Measurements from ENCODE around the gene ELF3. TPM values are rescaled to one million over a fixed set of nuclear protein-coding genes. Genes with fewer than 3 reads are reported as not detected.
A peak's percentile ranks its signal among the peaks of the same experiment; 100 is the strongest.

The ELF3 gene
- total and polyA plus RNA-seq, 12 donors, result 0.06 to 1.4 (median 0.50) TPM; not detected in 3

DNA sequence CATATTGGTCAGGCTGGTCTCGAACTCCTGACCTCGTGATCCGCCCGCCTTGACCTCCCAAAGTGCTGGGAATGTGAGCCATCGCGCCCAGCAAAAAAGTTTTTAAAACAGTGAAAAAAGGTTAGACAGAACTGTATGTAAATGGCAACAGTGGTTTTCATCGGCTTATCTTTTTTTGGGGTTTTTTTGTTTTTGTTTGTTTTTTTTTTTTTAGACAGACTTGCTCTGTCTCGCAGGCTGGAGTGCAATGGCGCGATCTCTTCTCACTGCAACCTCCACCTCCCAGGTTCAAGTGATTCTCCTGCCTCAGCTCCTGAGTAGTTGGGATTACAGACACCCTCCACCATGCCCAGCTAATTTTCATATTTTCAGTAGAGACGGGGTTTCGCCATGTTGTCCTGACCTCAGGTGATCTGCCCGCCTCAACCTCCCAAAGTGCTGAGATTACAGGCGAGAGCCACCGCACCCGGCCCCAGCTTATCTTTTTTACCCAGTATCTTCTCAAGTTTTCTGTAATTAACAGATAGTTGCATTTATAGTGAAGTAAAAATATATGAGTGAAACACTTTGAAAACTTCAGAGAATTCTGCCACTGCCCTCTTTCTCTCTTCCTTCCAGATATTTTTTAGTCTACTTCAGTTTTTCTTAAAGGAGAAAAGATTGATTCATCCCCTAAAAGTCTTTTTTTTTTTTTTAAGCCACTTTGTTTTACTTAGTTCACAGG, 42.0 kb upstream of the ELF3 start:
- TF ChIP-seq, protein P1, sequence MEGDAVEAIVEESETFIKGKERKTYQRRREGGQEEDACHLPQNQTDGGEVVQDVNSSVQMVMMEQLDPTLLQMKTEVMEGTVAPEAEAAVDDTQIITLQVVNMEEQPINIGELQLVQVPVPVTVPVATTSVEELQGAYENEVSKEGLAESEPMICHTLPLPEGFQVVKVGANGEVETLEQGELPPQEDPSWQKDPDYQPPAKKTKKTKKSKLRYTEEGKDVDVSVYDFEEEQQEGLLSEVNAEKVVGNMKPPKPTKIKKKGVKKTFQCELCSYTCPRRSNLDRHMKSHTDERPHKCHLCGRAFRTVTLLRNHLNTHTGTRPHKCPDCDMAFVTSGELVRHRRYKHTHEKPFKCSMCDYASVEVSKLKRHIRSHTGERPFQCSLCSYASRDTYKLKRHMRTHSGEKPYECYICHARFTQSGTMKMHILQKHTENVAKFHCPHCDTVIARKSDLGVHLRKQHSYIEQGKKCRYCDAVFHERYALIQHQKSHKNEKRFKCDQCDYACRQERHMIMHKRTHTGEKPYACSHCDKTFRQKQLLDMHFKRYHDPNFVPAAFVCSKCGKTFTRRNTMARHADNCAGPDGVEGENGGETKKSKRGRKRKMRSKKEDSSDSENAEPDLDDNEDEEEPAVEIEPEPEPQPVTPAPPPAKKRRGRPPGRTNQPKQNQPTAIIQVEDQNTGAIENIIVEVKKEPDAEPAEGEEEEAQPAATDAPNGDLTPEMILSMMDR (IDR thresholded peaks at IDR 0.05), result no peak
- no peak for TF ChIP-seq POLR2A (IDR thresholded peaks at IDR 0.05)
- H3K4me1 ChIP-seq (replicated peaks in 1 of 2), result peaks cover 13 to 20% of the 10 kb centered on the region in 2 donors
- no peak overlapping the region for H3K27ac ChIP-seq
- intact Hi-C loops (cut with DNase I), result loop anchor here in 1 of 2 donors (2.0 kb wide), 1 partner anchor 74 kb away; no protein-coding TSS in a partner anchor
- H3K4me3 ChIP-seq, result no peak overlapping the region
- H3K36me3 ChIP-seq (replicated peaks in 1 of 2), result peaks cover 0 to 66% of the 10 kb centered on the region in 2 donors
- no peak for DNase-seq
- WGBS, 4 donors, result 87 to 91% (median 88%) methylated on average over 16 of the region's 16 CpGs
- no peaks in the 10 kb centered on the region for H3K27me3 ChIP-seq
- no peaks in the 10 kb centered on the region for H3K9me3 ChIP-seq (replicated peaks in 1 of 3)

DNA sequence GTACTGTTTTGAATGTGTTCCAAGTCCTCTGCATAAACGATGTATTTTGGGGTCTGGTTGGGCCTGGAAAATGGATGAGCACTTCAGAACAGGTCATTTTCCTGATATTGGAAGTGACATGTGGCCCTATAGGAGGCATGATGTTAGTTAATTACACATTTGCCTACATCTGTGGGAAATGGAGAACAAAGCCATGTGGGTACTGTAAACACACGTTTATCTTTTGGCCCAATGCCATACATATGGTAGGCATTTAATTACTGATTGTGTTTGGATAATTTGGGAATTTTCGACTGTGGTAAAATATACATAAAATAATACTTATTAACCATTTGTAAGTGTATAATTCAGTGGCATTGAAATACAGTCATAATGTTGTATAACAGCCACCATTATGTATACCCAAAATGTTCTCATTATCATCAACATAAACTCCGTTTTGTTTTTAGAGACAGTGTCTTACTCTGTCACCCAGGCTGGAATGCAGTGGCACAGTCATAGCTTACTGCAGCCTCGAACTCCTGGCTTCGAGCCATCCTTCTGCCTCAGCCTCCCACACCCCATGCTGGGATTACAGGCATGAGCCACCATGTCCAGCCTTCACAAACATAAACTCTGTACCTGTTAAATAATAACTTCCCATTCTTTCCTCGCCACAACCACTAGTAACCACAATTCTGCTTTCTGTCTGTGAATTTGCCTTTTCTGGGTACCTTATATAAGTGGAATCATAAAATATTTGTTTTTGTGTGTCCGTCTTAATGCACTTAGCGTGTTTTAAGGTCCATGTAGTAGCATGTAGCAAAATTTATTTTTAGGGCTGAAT, 39.8 kb upstream of the ELF3 start:
- H3K36me3 ChIP-seq (replicated peaks in 1 of 2), result peaks cover 0 to 44% of the 10 kb centered on the region in 2 donors
- intact Hi-C loops (cut with DNase I), result no loop called here
- WGBS, 4 donors, result 52 to 56% (median 54%) methylated on average over 9 of the region's 9 CpGs

DNA sequence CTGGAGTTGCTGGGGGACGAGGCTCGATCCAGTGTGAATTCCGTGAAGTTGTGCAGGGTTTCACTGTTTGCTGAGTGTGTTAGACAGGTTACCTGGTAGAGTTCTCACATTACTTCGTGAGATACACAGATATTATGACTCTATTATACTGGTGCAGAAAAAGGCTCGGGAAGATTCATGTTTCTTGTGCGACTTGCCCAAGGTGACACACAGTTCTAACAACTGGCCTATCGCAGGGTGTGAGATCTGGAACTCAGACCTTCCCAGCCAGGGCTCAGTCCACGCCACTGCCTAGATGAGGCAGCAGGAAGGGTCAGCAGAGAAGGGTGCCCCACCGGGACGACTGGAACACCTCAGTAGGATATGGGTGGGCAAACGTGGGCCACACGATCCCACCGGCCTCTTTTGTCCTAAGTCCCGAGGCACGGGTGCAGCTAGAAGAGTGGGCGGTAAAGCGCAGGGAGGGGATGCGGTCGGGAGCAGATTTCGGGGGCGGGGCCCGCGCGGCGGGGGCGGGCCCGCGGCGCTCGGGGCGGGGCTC, 28.2 kb upstream of the ELF3 start:
- intact Hi-C loops (cut with DNase I), result no loop called here
- peak in 5 of 7 donors; percentile 66 to 81 (median 75) for DNase-seq
- Histone ChIP-seq H3K9me3 (replicated peaks in 1 of 3) (no peaks in the 10 kb centered on the region), H3K27ac (peak overlapping the region in 3 of 5 donors; percentile 89 to 98 (median 90)), H3K36me3 (replicated peaks in 1 of 2) (no peaks in the 10 kb centered on the region), H3K4me3 (peak overlapping the region in 2 of 4 donors; percentile 89 to 94), H3K27me3 (no peaks in the 10 kb centered on the region), H3K4me1 (replicated peaks in 1 of 2) (no peaks in the 10 kb centered on the region)
- TF ChIP-seq POLR2A (IDR thresholded peaks at IDR 0.05), result no peak
- TF ChIP-seq, protein P1 (IDR thresholded peaks at IDR 0.05), result no peak
- 10 to 56% (median 14%) methylated on average over 4 to 31 of the region's 31 CpGs for WGBS, 4 donors

More for the DNA sequence above, 39.8 kb upstream of the ELF3 start:
- Histone ChIP-seq H3K9me3 (replicated peaks in 1 of 3) (no peaks in the 10 kb centered on the region), H3K4me1 (replicated peaks in 1 of 2) (peaks cover 11 to 14% of the 10 kb centered on the region in 2 donors), H3K27me3 (no peaks in the 10 kb centered on the region), H3K27ac (no peak overlapping the region), H3K4me3 (no peak overlapping the region)
- DNase-seq, result peak in 2 of 7 donors; percentile 36 to 45
- no peak for TF ChIP-seq POLR2A (IDR thresholded peaks at IDR 0.05)
- TF ChIP-seq, protein P1 (IDR thresholded peaks at IDR 0.05), result no peak

All from adrenal gland (tissue), 12 donors.